Peyer's patch (tissue), 4 donors: ENCODE results near the gene NBEAL2.

Experiments used
- CTCF ChIP-seq, 6 experiments: fragments of 450-650 bp in 4 of 6; fragments of 200-600 bp in 2 of 6; sonication (generic) in 1 of 6; IDR thresholded peaks; one replicate each; pipeline ENCODE4 v1.5.1; 2017 to 2019; ENCODE audit warnings: antibody characterized with exemption in 6 of 6, mild to moderate bottlenecking in 3 of 6, moderate library complexity in 1 of 6
- POLR2A ChIP-seq, 2 donors: fragments of 450-650 bp; IDR thresholded peaks; one replicate each; pipeline ENCODE4 v1.5.1; 2017; ENCODE audit warnings: antibody characterized with exemption in 2 of 2, mild to moderate bottlenecking in 2 of 2, moderate library complexity in 2 of 2

GRCh38 chr3:46939578-46940445, 39.7 kb upstream of the NBEAL2 start:
- TF ChIP-seq CTCF (IDR thresholded peaks at IDR 0.05) (no peak), POLR2A (IDR thresholded peaks at IDR 0.05) (no peak)
